WTC11 (cell line): ENCODE data around the gene PDZD11. TPM values are rescaled to one million over a fixed set of nuclear protein-coding genes. Genes with fewer than 3 reads are reported as not detected.

ENCODE experiments used
- ATAC-seq: fragments of 200-7000 bp; cut with Tn5 transposase; 2 replicates; pipeline ENCODE4 v1.10.0; 2021; ENCODE audit warnings: mild to moderate bottlenecking, moderate library complexity
- CTCF ChIA-PET: fragments of 300-600 bp; sonication (Branson Sonifier 250); formaldehyde crosslinking; loops from one replicate; lab custom pipeline; 2021; ENCODE audit warnings: antibody characterized with exemption; lab: Charles Lee
- POLR2A ChIA-PET: fragments of 350-600 bp; sonication (Branson Sonifier 250); formaldehyde crosslinking; loops from one replicate; lab custom pipeline; 2021; ENCODE audit warnings: antibody characterized with exemption; lab: Charles Lee
- DNase-seq: peaks from one replicate; pipeline ENCODE4 v3.0.0; 2021; ENCODE audit warnings: low spot score
- H3K27ac Mint-ChIP-seq: 2 replicates; pipeline ENCODE4 v1.8.0; 2021; ENCODE audit warnings: mixed read lengths
- H3K27me3 Mint-ChIP-seq: 2 replicates; pipeline ENCODE4 v1.8.0; 2021; ENCODE audit warnings: low read depth, mild to moderate bottlenecking, moderate library complexity, mixed read lengths
- H3K36me3 Mint-ChIP-seq: 2 replicates; pipeline ENCODE4 v1.8.0; 2021; ENCODE audit warnings: mixed read lengths
- H3K4me1 Mint-ChIP-seq: 2 replicates; pipeline ENCODE4 v1.8.0; 2022; ENCODE audit warnings: mixed read lengths
- H3K4me3 Mint-ChIP-seq: 2 replicates; pipeline ENCODE4 v1.8.0; 2021; ENCODE audit warnings: mild to moderate bottlenecking, moderate library complexity, mixed read lengths
- H3K9me3 Mint-ChIP-seq: 2 replicates; pipeline ENCODE4 v1.8.0; 2021; ENCODE audit warnings: mixed read lengths
- EMX1 ChIP-seq: fragments of 250-450 bp; sonication (Bioruptor Pico); IDR thresholded peaks from 2 replicates; pipeline ENCODE4 v1.8.0; 2021; ENCODE audit warnings: mild to moderate bottlenecking
- FOXJ3 ChIP-seq: sonication (generic); formaldehyde crosslinking; IDR thresholded peaks from 2 replicates; pipeline ENCODE4 v1.9.0; 2021; ENCODE audit warnings: missing genetic modification reagents, mild to moderate bottlenecking, borderline replicate concordance
- HMGXB4 ChIP-seq: sonication (generic); formaldehyde crosslinking; IDR thresholded peaks from 2 replicates; pipeline ENCODE4 v1.8.1; 2023; ENCODE audit warnings: mild to moderate bottlenecking, moderate library complexity, missing genetic modification reagents
- JUN ChIP-seq: sonication (generic); formaldehyde crosslinking; IDR thresholded peaks from 2 replicates; pipeline ENCODE4 v1.8.0; 2023; ENCODE audit warnings: mild to moderate bottlenecking, missing genetic modification reagents
- MYBL2 ChIP-seq: sonication (generic); formaldehyde crosslinking; IDR thresholded peaks from 2 replicates; pipeline ENCODE4 v1.8.1; 2023; ENCODE audit warnings: mild to moderate bottlenecking, moderate library complexity, missing genetic modification reagents
- NR2C2 ChIP-seq: sonication (generic); formaldehyde crosslinking; IDR thresholded peaks from 2 replicates; pipeline ENCODE4 v1.8.0; 2022; ENCODE audit warnings: mild to moderate bottlenecking, missing genetic modification reagents
- NR3C1 ChIP-seq: sonication (generic); formaldehyde crosslinking; conservative IDR thresholded peaks from 2 replicates; pipeline ENCODE4 v1.8.1; 2023; ENCODE audit warnings: low read depth, mild to moderate bottlenecking, missing genetic modification reagents
- TEAD1 ChIP-seq: sonication (generic); formaldehyde crosslinking; IDR thresholded peaks from 2 replicates; pipeline ENCODE4 v1.8.0; 2022; ENCODE audit warnings: mild to moderate bottlenecking, missing genetic modification reagents
- USF1 ChIP-seq: sonication (generic); formaldehyde crosslinking; IDR thresholded peaks from 2 replicates; pipeline ENCODE4 v1.8.0; 2022; ENCODE audit warnings: mild to moderate bottlenecking, missing genetic modification reagents
- ZBTB21 ChIP-seq: sonication (generic); formaldehyde crosslinking; IDR thresholded peaks from 2 replicates; pipeline ENCODE4 v1.8.1; 2023; ENCODE audit warnings: mild to moderate bottlenecking, missing genetic modification reagents, borderline replicate concordance
- ZBTB43 ChIP-seq: sonication (generic); formaldehyde crosslinking; IDR thresholded peaks from 2 replicates; pipeline ENCODE4 v1.8.1; 2023; ENCODE audit warnings: mild to moderate bottlenecking, missing genetic modification reagents
- ZMAT4 ChIP-seq: fragments of 250-450 bp; sonication (Bioruptor Pico); IDR thresholded peaks from 2 replicates; pipeline ENCODE4 v1.9.0; 2021; ENCODE audit warnings: mild to moderate bottlenecking
- ZNF263 ChIP-seq: sonication (generic); formaldehyde crosslinking; IDR thresholded peaks from 2 replicates; pipeline ENCODE4 v1.8.1; 2022; ENCODE audit warnings: low read depth, mild to moderate bottlenecking, moderate library complexity, missing genetic modification reagents
- ZNF425 ChIP-seq: fragments of 250-450 bp; sonication (Bioruptor Pico); conservative IDR thresholded peaks from 2 replicates; pipeline ENCODE4 v1.9.0; 2021; ENCODE audit warnings: mild to moderate bottlenecking
- ZSCAN18 ChIP-seq: fragments of 250-450 bp; sonication (Bioruptor Pico); IDR thresholded peaks from 2 replicates; pipeline ENCODE4 v2.1.2; 2022; ENCODE audit warnings: mild to moderate bottlenecking, moderate library complexity
- total RNA-seq: library from RNA; stranded (reverse); gene quantifications from 3 replicates; pipeline ENCODE4 v1.2.3, GENCODE V29; 2021
- TF ChIP-seq, protein P1 (sequence below): sonication (generic); formaldehyde crosslinking; IDR thresholded peaks from 2 replicates; pipeline ENCODE4 v1.8.1; 2023; ENCODE audit warnings: mild to moderate bottlenecking, missing genetic modification reagents, moderate library complexity
- TF ChIP-seq, protein P2 (sequence below): sonication (generic); formaldehyde crosslinking; IDR thresholded peaks from 2 replicates; pipeline ENCODE4 v1.8.1; 2022; ENCODE audit warnings: low read depth, missing genetic modification reagents, borderline replicate concordance
- TF ChIP-seq, protein P3 (sequence below): sonication (generic); formaldehyde crosslinking; IDR thresholded peaks from 2 replicates; pipeline ENCODE4 v1.8.1; 2023; ENCODE audit warnings: mild to moderate bottlenecking, missing genetic modification reagents, moderate library complexity

PDZD11 gene
- total RNA-seq, 1 experiment from 2014 or later = 27.8 TPM

GRCh38 chrX:70332600-70332999 lies 42.9 kb upstream of the PDZD11 start:
- no peak overlapping the region for H3K27ac Mint-ChIP-seq
- CTCF ChIA-PET = interaction anchor here (0.8 to 1.0 kb wide), 2 partner anchors 12 to 100 kb away, joined by 3 read pairs; no protein-coding TSS in a partner anchor
- TF ChIP-seq MYBL2 = no peak
- no peak for TF ChIP-seq FOXJ3 (CRISPR knock-in tag)
- TF ChIP-seq ZNF263 = no peak
- no peak for TF ChIP-seq TEAD1
- TF ChIP-seq HMGXB4 (CRISPR knock-in tag) = no peak
- no peak for TF ChIP-seq JUN
- TF ChIP-seq ZSCAN18 (CRISPR knock-in tag) = no peak
- no peak for TF ChIP-seq ZBTB43
- TF ChIP-seq, protein P1, sequence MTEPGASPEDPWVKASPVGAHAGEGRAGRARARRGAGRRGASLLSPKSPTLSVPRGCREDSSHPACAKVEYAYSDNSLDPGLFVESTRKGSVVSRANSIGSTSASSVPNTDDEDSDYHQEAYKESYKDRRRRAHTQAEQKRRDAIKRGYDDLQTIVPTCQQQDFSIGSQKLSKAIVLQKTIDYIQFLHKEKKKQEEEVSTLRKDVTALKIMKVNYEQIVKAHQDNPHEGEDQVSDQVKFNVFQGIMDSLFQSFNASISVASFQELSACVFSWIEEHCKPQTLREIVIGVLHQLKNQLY (CRISPR knock-in tag) = no peak
- TF ChIP-seq NR2C2 (CRISPR knock-in tag) = no peak
- TF ChIP-seq ZNF425 = no peak
- no peak for TF ChIP-seq ZMAT4 (CRISPR knock-in tag)
- TF ChIP-seq USF1 (CRISPR knock-in tag) = no peak
- TF ChIP-seq NR3C1 (CRISPR knock-in tag) = no peak
- TF ChIP-seq, protein P2, sequence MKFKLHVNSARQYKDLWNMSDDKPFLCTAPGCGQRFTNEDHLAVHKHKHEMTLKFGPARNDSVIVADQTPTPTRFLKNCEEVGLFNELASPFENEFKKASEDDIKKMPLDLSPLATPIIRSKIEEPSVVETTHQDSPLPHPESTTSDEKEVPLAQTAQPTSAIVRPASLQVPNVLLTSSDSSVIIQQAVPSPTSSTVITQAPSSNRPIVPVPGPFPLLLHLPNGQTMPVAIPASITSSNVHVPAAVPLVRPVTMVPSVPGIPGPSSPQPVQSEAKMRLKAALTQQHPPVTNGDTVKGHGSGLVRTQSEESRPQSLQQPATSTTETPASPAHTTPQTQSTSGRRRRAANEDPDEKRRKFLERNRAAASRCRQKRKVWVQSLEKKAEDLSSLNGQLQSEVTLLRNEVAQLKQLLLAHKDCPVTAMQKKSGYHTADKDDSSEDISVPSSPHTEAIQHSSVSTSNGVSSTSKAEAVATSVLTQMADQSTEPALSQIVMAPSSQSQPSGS (CRISPR knock-in tag) = no peak
- TF ChIP-seq EMX1 (CRISPR knock-in tag) = no peak
- TF ChIP-seq, protein P3, sequence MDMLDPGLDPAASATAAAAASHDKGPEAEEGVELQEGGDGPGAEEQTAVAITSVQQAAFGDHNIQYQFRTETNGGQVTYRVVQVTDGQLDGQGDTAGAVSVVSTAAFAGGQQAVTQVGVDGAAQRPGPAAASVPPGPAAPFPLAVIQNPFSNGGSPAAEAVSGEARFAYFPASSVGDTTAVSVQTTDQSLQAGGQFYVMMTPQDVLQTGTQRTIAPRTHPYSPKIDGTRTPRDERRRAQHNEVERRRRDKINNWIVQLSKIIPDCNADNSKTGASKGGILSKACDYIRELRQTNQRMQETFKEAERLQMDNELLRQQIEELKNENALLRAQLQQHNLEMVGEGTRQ = no peak
- TF ChIP-seq ZBTB21 = no peak
- TF ChIP-seq, all 79 proteins: peak for 0
- Mint-ChIP-seq H3K4me3 (no peak overlapping the region), H3K27me3 (no peaks in the 10 kb centered on the region), H3K4me1 (no peaks in the 10 kb centered on the region), H3K36me3 (peaks cover 32% of the 10 kb centered on the region), H3K9me3 (no peaks in the 10 kb centered on the region)
- POLR2A ChIA-PET = no interaction called here
- ATAC-seq (peak; percentile 36; the same call in 1 of the 2 replicates), DNase-seq (no peak)
